ENCODE data around the gene SLC25A43.

SLC25A43 gene

GRCh38 chrX:119459181-119459580, 60.0 kb downstream of the SLC25A43 start:
- no peak for TF ChIP-seq REST (IDR thresholded peaks at IDR 0.05; ENCODE audit: low read depth)
- no peak for TF ChIP-seq RAD21 (IDR thresholded peaks at IDR 0.05; ENCODE audit: low read depth)
- TF ChIP-seq ZBTB7A (IDR thresholded peaks at IDR 0.05; ENCODE audit: low read depth), result no peak
- no peak for TF ChIP-seq EGR1 (IDR thresholded peaks at IDR 0.05)
- TF ChIP-seq CEBPB (IDR thresholded peaks at IDR 0.05), result no peak
- TF ChIP-seq TAF1 (IDR thresholded peaks at IDR 0.05; ENCODE audit: low read depth), result no peak
- TF ChIP-seq CREB1 (IDR thresholded peaks at IDR 0.05; ENCODE audit: low read depth), result no peak
- no peak for TF ChIP-seq MAX (IDR thresholded peaks at IDR 0.05)

- TF ChIP-seq CREB1 (IDR thresholded peaks at IDR 0.05; ENCODE audit: low read depth), result no peak
- TF ChIP-seq TAF1 (IDR thresholded peaks at IDR 0.05; ENCODE audit: low read depth), result no peak
- no peak for TF ChIP-seq CEBPB (IDR thresholded peaks at IDR 0.05)
- TF ChIP-seq TCF12 (IDR thresholded peaks at IDR 0.05; ENCODE audit: low read depth), result no peak
- TF ChIP-seq REST (IDR thresholded peaks at IDR 0.05; ENCODE audit: low read depth), result no peak
- TF ChIP-seq YY1 (IDR thresholded peaks at IDR 0.05; ENCODE audit: low read depth), result no peak
- TF ChIP-seq EGR1 (IDR thresholded peaks at IDR 0.05), result no peak
Measured at GRCh38 chrX:119465555-119465954, 66.4 kb downstream of the SLC25A43 start.

GRCh38 chrX:119466970-119467369, 67.8 kb downstream of the SLC25A43 start:
- TF ChIP-seq MAX (IDR thresholded peaks at IDR 0.05), result no peak
- no peak for TF ChIP-seq TEAD4 (IDR thresholded peaks at IDR 0.05)
- no peak for TF ChIP-seq CEBPB (IDR thresholded peaks at IDR 0.05)
- no peak for TF ChIP-seq EGR1 (IDR thresholded peaks at IDR 0.05)
- no peak for TF ChIP-seq CREB1 (IDR thresholded peaks at IDR 0.05; ENCODE audit: low read depth)
- no peak for TF ChIP-seq ZBTB7A (IDR thresholded peaks at IDR 0.05; ENCODE audit: low read depth)
- TF ChIP-seq USF1 (IDR thresholded peaks at IDR 0.05), result no peak
- TF ChIP-seq EP300 (IDR thresholded peaks at IDR 0.05; ENCODE audit: borderline replicate concordance), result no peak
- TF ChIP-seq FOXM1 (IDR thresholded peaks at IDR 0.05; ENCODE audit: borderline replicate concordance, low read depth), result no peak
- TF ChIP-seq NFIC (IDR thresholded peaks at IDR 0.05), result no peak
- no peak for TF ChIP-seq TCF12 (IDR thresholded peaks at IDR 0.05; ENCODE audit: low read depth)
- TF ChIP-seq REST (IDR thresholded peaks at IDR 0.05; ENCODE audit: low read depth), result no peak
- no peak for TF ChIP-seq RAD21 (IDR thresholded peaks at IDR 0.05; ENCODE audit: low read depth)
- TF ChIP-seq TAF1 (IDR thresholded peaks at IDR 0.05; ENCODE audit: low read depth), result no peak
- TF ChIP-seq YY1 (IDR thresholded peaks at IDR 0.05; ENCODE audit: low read depth), result no peak

- no peak for TF ChIP-seq RAD21 (IDR thresholded peaks at IDR 0.05; ENCODE audit: low read depth)
- TF ChIP-seq TEAD4 (IDR thresholded peaks at IDR 0.05), result no peak
- TF ChIP-seq TAF1 (IDR thresholded peaks at IDR 0.05; ENCODE audit: low read depth), result no peak
- TF ChIP-seq TCF12 (IDR thresholded peaks at IDR 0.05; ENCODE audit: low read depth), result no peak
- no peak for TF ChIP-seq YY1 (IDR thresholded peaks at IDR 0.05; ENCODE audit: low read depth)
- TF ChIP-seq CEBPB (IDR thresholded peaks at IDR 0.05), result no peak
- no peak for TF ChIP-seq FOXM1 (IDR thresholded peaks at IDR 0.05; ENCODE audit: borderline replicate concordance, low read depth)
- no peak for TF ChIP-seq MAX (IDR thresholded peaks at IDR 0.05)
- no peak for TF ChIP-seq EP300 (IDR thresholded peaks at IDR 0.05; ENCODE audit: borderline replicate concordance)
- no peak for TF ChIP-seq EGR1 (IDR thresholded peaks at IDR 0.05)
Measured at GRCh38 chrX:119467433-119467832, 68.3 kb downstream of the SLC25A43 start.

All from Ishikawa (cell line).